Camera-type eye (tissue), 1 donor: Measurements from ENCODE around the gene DPY19L3. TPM values are rescaled to one million over a fixed set of nuclear protein-coding genes. Genes with fewer than 3 reads are reported as not detected.

ENCODE experiments used
- total RNA-seq: library from RNA; depleted of rRNA; stranded (reverse); fragments of >200 nt; gene quantifications from one replicate; pipeline ENCODE4 v1.2.3, GENCODE V29; 2014

Gene DPY19L3, protein sequence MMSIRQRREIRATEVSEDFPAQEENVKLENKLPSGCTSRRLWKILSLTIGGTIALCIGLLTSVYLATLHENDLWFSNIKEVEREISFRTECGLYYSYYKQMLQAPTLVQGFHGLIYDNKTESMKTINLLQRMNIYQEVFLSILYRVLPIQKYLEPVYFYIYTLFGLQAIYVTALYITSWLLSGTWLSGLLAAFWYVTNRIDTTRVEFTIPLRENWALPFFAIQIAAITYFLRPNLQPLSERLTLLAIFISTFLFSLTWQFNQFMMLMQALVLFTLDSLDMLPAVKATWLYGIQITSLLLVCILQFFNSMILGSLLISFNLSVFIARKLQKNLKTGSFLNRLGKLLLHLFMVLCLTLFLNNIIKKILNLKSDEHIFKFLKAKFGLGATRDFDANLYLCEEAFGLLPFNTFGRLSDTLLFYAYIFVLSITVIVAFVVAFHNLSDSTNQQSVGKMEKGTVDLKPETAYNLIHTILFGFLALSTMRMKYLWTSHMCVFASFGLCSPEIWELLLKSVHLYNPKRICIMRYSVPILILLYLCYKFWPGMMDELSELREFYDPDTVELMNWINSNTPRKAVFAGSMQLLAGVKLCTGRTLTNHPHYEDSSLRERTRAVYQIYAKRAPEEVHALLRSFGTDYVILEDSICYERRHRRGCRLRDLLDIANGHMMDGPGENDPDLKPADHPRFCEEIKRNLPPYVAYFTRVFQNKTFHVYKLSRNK
- total RNA-seq, result 66.3 TPM

DNA sequence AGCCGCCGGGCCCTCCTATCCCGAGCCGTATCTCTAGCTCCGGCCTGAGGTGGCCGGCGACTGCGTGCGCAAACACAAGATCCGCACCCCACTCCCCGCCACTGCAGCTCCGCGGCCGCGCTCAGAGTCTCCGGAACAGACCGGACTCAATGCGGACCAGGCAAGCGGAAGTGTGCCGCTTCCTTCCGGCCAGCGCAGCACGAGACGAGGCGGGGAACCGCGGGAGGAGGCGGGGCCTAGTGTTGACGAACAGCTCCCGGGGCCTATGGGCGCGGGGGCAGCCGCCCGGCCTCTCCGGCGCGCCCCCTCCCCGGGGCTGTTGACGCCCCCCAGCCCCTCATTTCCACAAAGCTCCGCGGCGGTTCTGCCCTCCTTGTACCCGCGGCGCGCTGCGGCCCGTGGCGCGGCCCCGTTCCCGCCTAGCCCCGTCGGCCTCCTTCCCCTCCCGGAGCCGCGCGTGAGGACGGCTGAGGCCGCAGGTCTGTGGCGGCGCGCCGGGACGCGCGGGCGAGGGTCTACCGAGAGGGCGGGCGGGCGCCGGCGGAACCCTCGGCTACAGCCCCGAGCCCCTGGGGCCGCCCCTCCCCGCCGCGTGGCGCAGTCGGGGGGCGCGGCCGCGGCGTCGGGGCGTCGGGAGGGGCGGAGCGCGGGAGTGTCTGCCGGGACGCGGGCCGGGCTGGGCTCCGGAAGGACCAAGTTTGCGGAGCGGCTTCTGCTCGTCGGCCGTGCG is at the start of gene DPY19L3:
Gene DPY19L3 (plus strand): TSS at position 340 of the 730 bp plus-strand sequence. CDS start 2,484 bp downstream, outside the sequence.

Other genes with a start within 250 kb of the DPY19L3 start
- gene ZNF507, start 60.2 kb upstream of the DPY19L3 start, total RNA-seq, result 48.2 TPM
- gene PDCD5, start 175.4 kb downstream of the DPY19L3 start, total RNA-seq, result 57.9 TPM